ENCODE data around the gene WDR38.

Gene WDR38

GRCh38 chr9:124869466-124869985, 16.3 kb downstream of the WDR38 start:
- no peak for DNase-seq (ENCODE audit: low read depth)

GRCh38 chr9:124869986-124870560, 16.8 kb downstream of the WDR38 start:
- peak; percentile 51 for DNase-seq (ENCODE audit: low read depth)
- TF ChIP-seq, protein P1, sequence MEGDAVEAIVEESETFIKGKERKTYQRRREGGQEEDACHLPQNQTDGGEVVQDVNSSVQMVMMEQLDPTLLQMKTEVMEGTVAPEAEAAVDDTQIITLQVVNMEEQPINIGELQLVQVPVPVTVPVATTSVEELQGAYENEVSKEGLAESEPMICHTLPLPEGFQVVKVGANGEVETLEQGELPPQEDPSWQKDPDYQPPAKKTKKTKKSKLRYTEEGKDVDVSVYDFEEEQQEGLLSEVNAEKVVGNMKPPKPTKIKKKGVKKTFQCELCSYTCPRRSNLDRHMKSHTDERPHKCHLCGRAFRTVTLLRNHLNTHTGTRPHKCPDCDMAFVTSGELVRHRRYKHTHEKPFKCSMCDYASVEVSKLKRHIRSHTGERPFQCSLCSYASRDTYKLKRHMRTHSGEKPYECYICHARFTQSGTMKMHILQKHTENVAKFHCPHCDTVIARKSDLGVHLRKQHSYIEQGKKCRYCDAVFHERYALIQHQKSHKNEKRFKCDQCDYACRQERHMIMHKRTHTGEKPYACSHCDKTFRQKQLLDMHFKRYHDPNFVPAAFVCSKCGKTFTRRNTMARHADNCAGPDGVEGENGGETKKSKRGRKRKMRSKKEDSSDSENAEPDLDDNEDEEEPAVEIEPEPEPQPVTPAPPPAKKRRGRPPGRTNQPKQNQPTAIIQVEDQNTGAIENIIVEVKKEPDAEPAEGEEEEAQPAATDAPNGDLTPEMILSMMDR (conservative IDR thresholded peaks at IDR 0.05; ENCODE audit: low read depth, low read length): no peak
- H3K4me3 ChIP-seq (ENCODE audit: low read depth, low read length): peak overlapping the region; percentile 96

More at GRCh38 chr9:124869466-124869985, 16.3 kb downstream of the WDR38 start:
- H3K4me3 ChIP-seq (ENCODE audit: low read depth, low read length): peak overlapping the region; percentile 96
- TF ChIP-seq, protein P1 (conservative IDR thresholded peaks at IDR 0.05; ENCODE audit: low read depth, low read length): no peak

GRCh38 chr9:124870723-124871122, 17.5 kb downstream of the WDR38 start:
- peak overlapping the region; percentile 96 for H3K4me3 ChIP-seq (ENCODE audit: low read depth, low read length)
- no peak for DNase-seq (ENCODE audit: low read depth)
- TF ChIP-seq, protein P1 (conservative IDR thresholded peaks at IDR 0.05; ENCODE audit: low read depth, low read length): no peak

DNA sequence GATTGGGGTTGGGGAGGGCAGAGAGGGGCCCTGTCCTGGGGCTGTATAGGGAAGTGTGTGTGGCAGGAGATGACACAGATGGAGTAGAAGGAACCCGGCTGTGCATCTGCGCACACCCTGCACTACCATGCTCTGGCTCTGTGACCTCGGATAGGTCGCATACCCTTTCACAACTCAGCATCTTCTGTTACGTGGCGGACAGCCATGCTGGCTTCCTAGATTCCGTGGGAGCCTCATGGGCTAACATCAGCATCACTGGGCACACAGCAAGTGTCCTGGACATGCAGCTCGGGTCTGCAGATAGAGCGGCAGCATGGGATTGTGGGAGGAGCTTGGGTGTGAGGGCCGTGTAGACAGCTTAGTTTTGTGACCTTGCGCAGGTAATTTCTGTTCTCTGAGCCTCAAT, 17.9 kb downstream of the WDR38 start:
- H3K4me3 ChIP-seq (ENCODE audit: low read depth, low read length): no peak overlapping the region
- DNase-seq (ENCODE audit: low read depth): no peak
- TF ChIP-seq, protein P1 (conservative IDR thresholded peaks at IDR 0.05; ENCODE audit: low read depth, low read length): no peak

GRCh38 chr9:124873664-124874063, 20.4 kb downstream of the WDR38 start:
- TF ChIP-seq, protein P1 (conservative IDR thresholded peaks at IDR 0.05; ENCODE audit: low read depth, low read length): no peak
- H3K4me3 ChIP-seq (ENCODE audit: low read depth, low read length): no peak overlapping the region
- no peak for DNase-seq (ENCODE audit: low read depth)

GRCh38 chr9:124875501-124875900, 22.2 kb downstream of the WDR38 start:
- TF ChIP-seq, protein P1 (conservative IDR thresholded peaks at IDR 0.05; ENCODE audit: low read depth, low read length): no peak
- no peak for DNase-seq (ENCODE audit: low read depth)
- no peak overlapping the region for H3K4me3 ChIP-seq (ENCODE audit: low read depth, low read length)

All from choroid plexus epithelial cell (primary cell).